Neural progenitor cell (in vitro differentiated cells): Measurements from ENCODE around the gene NDNF. TPM values are rescaled to one million over a fixed set of nuclear protein-coding genes. Genes with fewer than 3 reads are reported as not detected.

ENCODE experiments used
- DNase-seq: peaks from one replicate; pipeline ENCODE4 v3.0.0-alpha.2; 2016; ENCODE audit warnings: low spot score
- H2AFZ ChIP-seq: fragments of 200-600 bp; sonication (generic); replicated peaks from 2 replicates; pipeline ENCODE4 v1.6.1; 2016; ENCODE audit warnings: antibody characterized with exemption
- H3F3A ChIP-seq: fragments of 200-600 bp; sonication (generic); 2 replicates; pipeline ENCODE4 v1.6.1; 2016; ENCODE audit warnings: antibody characterized with exemption, low read depth
- H3K27ac ChIP-seq: fragments of 200-600 bp; sonication (generic); 2 replicates; pipeline ENCODE4 v1.5.1; 2016; ENCODE audit warnings: mild to moderate bottlenecking
- H3K27me3 ChIP-seq: fragments of 200-600 bp; sonication (generic); 2 replicates; pipeline ENCODE4 v1.6.1; 2016; ENCODE audit warnings: mild to moderate bottlenecking, moderate library complexity
- H3K36me3 ChIP-seq: fragments of 200-600 bp; sonication (generic); 2 replicates; pipeline ENCODE4 v1.5.1; 2016
- H3K4me1 ChIP-seq: fragments of 200-600 bp; sonication (generic); 2 replicates; pipeline ENCODE4 v1.6.1; 2016; ENCODE audit warnings: mixed run types
- H3K4me2 ChIP-seq: fragments of 200-600 bp; sonication (generic); 2 replicates; pipeline ENCODE4 v1.6.1; 2016
- H3K4me3 ChIP-seq: fragments of 200-600 bp; sonication (generic); 2 replicates; pipeline ENCODE4 v1.5.1; 2016
- H3K79me2 ChIP-seq: fragments of 200-600 bp; sonication (generic); 2 replicates; pipeline ENCODE4 v1.6.1; 2016; ENCODE audit warnings: low read depth
- H3K9ac ChIP-seq: fragments of 200-600 bp; sonication (generic); 2 replicates; pipeline ENCODE4 v1.6.1; 2016
- H3K9me3 ChIP-seq: fragments of 200-600 bp; sonication (generic); 2 replicates; pipeline ENCODE4 v1.5.1; 2016; ENCODE audit warnings: low read depth
- H4K20me1 ChIP-seq: fragments of 200-600 bp; sonication (generic); 2 replicates; pipeline ENCODE4 v1.6.1; 2016; ENCODE audit warnings: low read depth
- H3K27ac Mint-ChIP-seq: 3 replicates; pipeline ENCODE4 v1.8.0; 2021; ENCODE audit warnings: mixed read lengths
- H3K27me3 Mint-ChIP-seq: 2 replicates; pipeline ENCODE4 v1.8.0; 2022; ENCODE audit warnings: low read depth, mild to moderate bottlenecking, inconsistent platforms, moderate library complexity, mixed read lengths; ENCODE audit not compliant: insufficient read depth
- H3K36me3 Mint-ChIP-seq: 3 replicates; pipeline ENCODE4 v1.8.0; 2021; ENCODE audit warnings: mixed read lengths
- H3K4me1 Mint-ChIP-seq: 3 replicates; pipeline ENCODE4 v1.8.0; 2021; ENCODE audit warnings: mixed read lengths
- H3K4me3 Mint-ChIP-seq: 3 replicates; pipeline ENCODE4 v1.8.0; 2021; ENCODE audit warnings: mild to moderate bottlenecking, moderate library complexity, mixed read lengths
- H3K9me3 Mint-ChIP-seq: 3 replicates; pipeline ENCODE4 v1.8.0; 2020; ENCODE audit warnings: mixed read lengths
- EZH2 ChIP-seq: fragments of 200-600 bp; sonication (generic); IDR thresholded peaks from 2 replicates; pipeline ENCODE4 v1.6.1; 2017; ENCODE audit warnings: antibody characterized with exemption, mild to moderate bottlenecking, moderate library complexity
- EZH2phosphoT487 ChIP-seq: fragments of 200-600 bp; sonication (generic); IDR thresholded peaks from 2 replicates; pipeline ENCODE4 v1.6.1; 2017; ENCODE audit warnings: antibody characterized with exemption
- total RNA-seq: library from RNA; depleted of rRNA; stranded (reverse); fragments of >200 nt; gene quantifications from 2 replicates; pipeline ENCODE4 v1.2.3, GENCODE V29; 2015; ENCODE audit warnings: low replicate concordance
- TF ChIP-seq, protein P1 (sequence below): fragments of 200-600 bp; sonication (generic); IDR thresholded peaks from 2 replicates; pipeline ENCODE4 v1.5.1; 2017; ENCODE audit warnings: antibody characterized with exemption, mild to moderate bottlenecking

The NDNF gene
- total RNA-seq, 1 donor from 2014 or later = 4.0 TPM

DNA sequence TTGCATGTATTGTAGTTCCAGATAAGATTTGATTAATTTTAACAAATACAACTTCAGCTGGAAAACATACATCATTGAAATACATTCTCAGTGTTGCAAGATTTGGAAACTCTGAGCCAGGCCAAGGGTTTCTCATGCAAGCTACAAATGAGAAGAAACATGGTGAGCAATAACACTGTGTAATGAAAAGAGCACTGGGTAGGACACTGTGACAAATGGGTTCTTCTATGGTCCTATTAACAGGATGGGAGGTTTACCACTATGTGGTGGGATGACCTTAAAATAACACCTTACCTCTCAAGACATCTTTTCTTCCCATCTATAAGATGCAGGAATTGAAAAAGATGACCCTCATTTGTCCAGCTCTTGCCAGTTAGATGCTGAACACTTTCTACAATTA lies 19.6 kb upstream of the NDNF start:
- H4K20me1 ChIP-seq = no peaks in the 10 kb centered on the region
- no peaks in the 10 kb centered on the region for H3K79me2 ChIP-seq
- H3K4me1 Mint-ChIP-seq = no peaks in the 10 kb centered on the region
- H3K4me1 ChIP-seq = no peaks in the 10 kb centered on the region
- peaks cover 4% of the 10 kb centered on the region for H3K9me3 Mint-ChIP-seq
- H3K4me2 ChIP-seq = no peak overlapping the region
- no peak overlapping the region for H3K4me3 ChIP-seq
- no peak for TF ChIP-seq EZH2
- H3K36me3 ChIP-seq = no peaks in the 10 kb centered on the region
- no peak overlapping the region for H3K9ac ChIP-seq
- H3F3A ChIP-seq = no peaks in the 10 kb centered on the region
- H3K27me3 Mint-ChIP-seq = peaks cover 2% of the 10 kb centered on the region
- no peak overlapping the region for H2AFZ ChIP-seq
- no peak overlapping the region for H3K27ac Mint-ChIP-seq
- H3K9me3 ChIP-seq = no peaks in the 10 kb centered on the region
- no peaks in the 10 kb centered on the region for H3K27me3 ChIP-seq
- DNase-seq = no peak
- H3K27ac ChIP-seq = no peak overlapping the region
- no peak overlapping the region for H3K4me3 Mint-ChIP-seq
- no peaks in the 10 kb centered on the region for H3K36me3 Mint-ChIP-seq

DNA sequence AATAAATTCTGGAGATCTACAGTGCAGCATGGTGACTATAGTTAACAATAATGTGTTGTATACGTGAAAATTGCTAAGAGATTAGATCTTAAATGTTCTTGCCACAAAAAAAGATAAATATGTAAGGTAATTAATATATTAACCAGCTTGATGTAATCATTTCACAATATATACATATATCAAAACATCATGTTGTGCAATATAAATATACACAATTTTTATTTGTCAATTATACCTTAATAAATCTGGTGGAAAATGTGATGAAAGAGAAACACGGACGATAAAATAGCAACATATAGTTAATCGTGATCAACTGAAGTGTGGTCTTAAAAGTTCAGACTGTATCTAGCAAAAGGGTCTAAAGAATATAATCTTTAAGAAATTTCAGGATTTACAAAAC lies 16.5 kb upstream of the NDNF start:
- H3K4me1 Mint-ChIP-seq = no peaks in the 10 kb centered on the region
- Histone ChIP-seq H2AFZ (no peak overlapping the region), H4K20me1 (no peaks in the 10 kb centered on the region), H3K27ac (no peak overlapping the region), H3K4me1 (no peaks in the 10 kb centered on the region), H3K9ac (no peak overlapping the region), H3F3A (no peaks in the 10 kb centered on the region), H3K79me2 (no peaks in the 10 kb centered on the region), H3K36me3 (no peaks in the 10 kb centered on the region), H3K4me2 (no peak overlapping the region), H3K9me3 (no peaks in the 10 kb centered on the region), H3K4me3 (no peak overlapping the region), H3K27me3 (no peaks in the 10 kb centered on the region)
- TF ChIP-seq EZH2 (no peak), EZH2phosphoT487 (no peak)
- TF ChIP-seq, protein P1, sequence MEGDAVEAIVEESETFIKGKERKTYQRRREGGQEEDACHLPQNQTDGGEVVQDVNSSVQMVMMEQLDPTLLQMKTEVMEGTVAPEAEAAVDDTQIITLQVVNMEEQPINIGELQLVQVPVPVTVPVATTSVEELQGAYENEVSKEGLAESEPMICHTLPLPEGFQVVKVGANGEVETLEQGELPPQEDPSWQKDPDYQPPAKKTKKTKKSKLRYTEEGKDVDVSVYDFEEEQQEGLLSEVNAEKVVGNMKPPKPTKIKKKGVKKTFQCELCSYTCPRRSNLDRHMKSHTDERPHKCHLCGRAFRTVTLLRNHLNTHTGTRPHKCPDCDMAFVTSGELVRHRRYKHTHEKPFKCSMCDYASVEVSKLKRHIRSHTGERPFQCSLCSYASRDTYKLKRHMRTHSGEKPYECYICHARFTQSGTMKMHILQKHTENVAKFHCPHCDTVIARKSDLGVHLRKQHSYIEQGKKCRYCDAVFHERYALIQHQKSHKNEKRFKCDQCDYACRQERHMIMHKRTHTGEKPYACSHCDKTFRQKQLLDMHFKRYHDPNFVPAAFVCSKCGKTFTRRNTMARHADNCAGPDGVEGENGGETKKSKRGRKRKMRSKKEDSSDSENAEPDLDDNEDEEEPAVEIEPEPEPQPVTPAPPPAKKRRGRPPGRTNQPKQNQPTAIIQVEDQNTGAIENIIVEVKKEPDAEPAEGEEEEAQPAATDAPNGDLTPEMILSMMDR = no peak
- DNase-seq = no peak
- no peaks in the 10 kb centered on the region for H3K36me3 Mint-ChIP-seq
- H3K27ac Mint-ChIP-seq = no peak overlapping the region
- peaks cover 2% of the 10 kb centered on the region for H3K27me3 Mint-ChIP-seq
- H3K9me3 Mint-ChIP-seq = peaks cover 4% of the 10 kb centered on the region
- no peak overlapping the region for H3K4me3 Mint-ChIP-seq

DNA sequence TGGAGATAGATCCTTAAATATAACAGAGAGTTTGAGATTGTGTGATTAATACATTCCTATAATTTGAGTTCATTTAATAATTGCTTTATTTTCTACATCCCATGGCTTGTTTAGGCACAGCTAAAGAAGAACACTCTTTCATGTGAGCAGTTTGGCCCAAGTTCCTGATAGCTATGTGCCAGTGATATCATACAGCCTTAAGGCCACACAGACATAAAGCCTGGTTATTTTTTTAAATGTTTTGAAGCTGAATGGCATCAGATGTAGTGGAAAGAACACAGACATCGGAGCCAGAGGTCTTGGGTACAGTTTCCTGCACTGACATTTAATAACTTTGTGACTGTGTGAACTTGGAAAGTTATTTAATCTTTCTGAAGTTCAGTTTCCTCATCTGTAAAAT lies 7.0 kb upstream of the NDNF start:
- TF ChIP-seq EZH2 = no peak
- TF ChIP-seq, protein P1 = no peak
- TF ChIP-seq EZH2phosphoT487 = no peak
- Histone ChIP-seq H3K4me1 (no peaks in the 10 kb centered on the region), H3K27me3 (peaks cover 7% of the 10 kb centered on the region), H4K20me1 (no peaks in the 10 kb centered on the region), H3K79me2 (no peaks in the 10 kb centered on the region), H3K4me3 (no peak overlapping the region), H2AFZ (no peak overlapping the region), H3K9me3 (no peaks in the 10 kb centered on the region), H3K4me2 (no peak overlapping the region), H3F3A (no peaks in the 10 kb centered on the region), H3K36me3 (no peaks in the 10 kb centered on the region), H3K9ac (no peak overlapping the region), H3K27ac (no peak overlapping the region)
- Mint-ChIP-seq H3K4me1 (no peaks in the 10 kb centered on the region), H3K36me3 (no peaks in the 10 kb centered on the region), H3K4me3 (no peak overlapping the region), H3K27me3 (peaks cover 4% of the 10 kb centered on the region), H3K9me3 (no peaks in the 10 kb centered on the region), H3K27ac (no peak overlapping the region)
- no peak for DNase-seq

DNA sequence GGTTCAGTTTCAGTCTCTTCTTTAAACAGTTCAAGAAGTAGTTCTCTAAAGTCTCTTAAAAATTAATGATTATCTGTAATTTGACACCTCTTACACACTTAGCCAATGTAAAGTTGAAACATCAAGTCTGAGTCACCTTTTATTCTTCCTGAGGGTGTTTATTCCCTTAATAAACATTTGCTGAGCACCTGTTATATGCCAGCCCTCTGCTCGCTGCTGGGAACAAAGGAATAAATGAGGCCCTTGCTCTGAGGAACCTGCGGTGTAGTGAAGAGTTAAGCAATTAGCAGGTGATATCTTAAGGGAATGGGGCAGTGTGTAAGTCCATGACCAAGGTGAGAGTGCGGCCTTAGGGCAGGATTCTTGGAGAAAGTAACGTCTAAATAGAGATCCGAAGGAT lies 5.2 kb upstream of the NDNF start:
- no peaks in the 10 kb centered on the region for H3K79me2 ChIP-seq
- Mint-ChIP-seq H3K27ac (no peak overlapping the region), H3K36me3 (no peaks in the 10 kb centered on the region), H3K27me3 (peaks cover 17% of the 10 kb centered on the region), H3K4me3 (no peak overlapping the region), H3K9me3 (no peaks in the 10 kb centered on the region), H3K4me1 (peaks cover 4% of the 10 kb centered on the region)
- TF ChIP-seq EZH2phosphoT487 = no peak
- TF ChIP-seq, protein P1 = no peak
- TF ChIP-seq EZH2 = no peak
- H3K9me3 ChIP-seq = no peaks in the 10 kb centered on the region
- H3F3A ChIP-seq = peaks cover 10% of the 10 kb centered on the region
- peaks cover 26% of the 10 kb centered on the region for H3K27me3 ChIP-seq
- H4K20me1 ChIP-seq = no peaks in the 10 kb centered on the region
- no peak overlapping the region for H3K4me3 ChIP-seq
- H3K4me1 ChIP-seq = no peaks in the 10 kb centered on the region
- no peak overlapping the region for H3K4me2 ChIP-seq
- no peak for DNase-seq
- H3K9ac ChIP-seq = no peak overlapping the region
- H3K36me3 ChIP-seq = no peaks in the 10 kb centered on the region
- no peak overlapping the region for H3K27ac ChIP-seq
- H2AFZ ChIP-seq = no peak overlapping the region
